Left ventricle myocardium inferior (tissue), 1 donor: ENCODE data around the gene CHRDL1. TPM values are rescaled to one million over a fixed set of nuclear protein-coding genes. Genes with fewer than 3 reads are reported as not detected.

ENCODE experiments used
- DNase-seq: peaks from one replicate; pipeline ENCODE4 v3.0.0-alpha.2; 2020
- H3K27ac ChIP-seq: fragments of 200-600 bp; replicated peaks from 2 replicates; pipeline ENCODE4 v1.8.0; 2021
- H3K27me3 ChIP-seq: fragments of 200-600 bp; 2 replicates; pipeline ENCODE4 v1.8.0; 2021; ENCODE audit warnings: low read depth
- H3K36me3 ChIP-seq: fragments of 200-600 bp; 2 replicates; pipeline ENCODE4 v1.8.0; 2021
- H3K4me1 ChIP-seq: fragments of 200-600 bp; 2 replicates; pipeline ENCODE4 v1.8.0; 2021
- H3K4me3 ChIP-seq: fragments of 200-600 bp; 2 replicates; pipeline ENCODE4 v1.8.0; 2021; ENCODE audit warnings: mild to moderate bottlenecking, moderate library complexity
- H3K9me3 ChIP-seq: fragments of 200-600 bp; replicated peaks from 2 replicates; pipeline ENCODE4 v1.8.0; 2021
- intact Hi-C: fragments of 100-400 bp; cut with micrococcal nuclease; formaldehyde crosslinking; loops from one replicate; pipeline ENCODE4 v1.11.0; 2022
- total RNA-seq: library from RNA; stranded (reverse); fragmentation: NEBNext Ultra II Directional; extraction: Animal tissue kit (Norgen Biotek cat#: 25700); gene quantifications from one replicate; pipeline ENCODE4 v1.2.1, GENCODE V29; 2021
- TF ChIP-seq, protein P1 (sequence below): fragments of 200-600 bp; IDR thresholded peaks from 2 replicates; pipeline ENCODE4 v1.8.0; 2021; ENCODE audit warnings: antibody characterized with exemption, mild to moderate bottlenecking, borderline replicate concordance
- donor health status: DM: no; HTN: yes; CAD: no; lungs with severe emphysema.

Gene CHRDL1
- total RNA-seq, 1 donor from 2014 or later = 3.7 TPM

DNA sequence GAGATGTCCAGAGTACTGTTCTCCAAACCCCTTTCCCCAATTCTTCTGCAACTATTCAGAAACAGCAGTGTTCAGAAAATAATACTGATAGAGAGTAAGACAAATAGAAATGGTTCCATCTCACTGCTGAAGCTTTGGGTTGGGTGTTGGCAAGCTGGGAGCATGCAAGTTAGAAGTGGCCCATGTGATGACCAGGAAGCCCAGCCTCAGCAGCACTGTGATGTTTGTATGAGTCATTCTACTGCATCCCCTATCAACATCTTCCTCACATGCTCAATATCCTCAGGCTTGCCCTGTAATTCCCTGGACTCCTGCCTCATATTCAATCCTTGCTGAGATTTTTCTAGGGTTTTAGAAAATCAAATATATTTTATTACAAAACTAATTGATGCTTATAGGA, 96.5 kb downstream of the CHRDL1 start:
- intact Hi-C loops = no loop called here
- Histone ChIP-seq H3K4me3 (no peak overlapping the region), H3K27me3 (no peaks in the 10 kb centered on the region), H3K27ac (no peak overlapping the region), H3K36me3 (no peaks in the 10 kb centered on the region), H3K9me3 (no peaks in the 10 kb centered on the region), H3K4me1 (no peaks in the 10 kb centered on the region)
- TF ChIP-seq, protein P1, sequence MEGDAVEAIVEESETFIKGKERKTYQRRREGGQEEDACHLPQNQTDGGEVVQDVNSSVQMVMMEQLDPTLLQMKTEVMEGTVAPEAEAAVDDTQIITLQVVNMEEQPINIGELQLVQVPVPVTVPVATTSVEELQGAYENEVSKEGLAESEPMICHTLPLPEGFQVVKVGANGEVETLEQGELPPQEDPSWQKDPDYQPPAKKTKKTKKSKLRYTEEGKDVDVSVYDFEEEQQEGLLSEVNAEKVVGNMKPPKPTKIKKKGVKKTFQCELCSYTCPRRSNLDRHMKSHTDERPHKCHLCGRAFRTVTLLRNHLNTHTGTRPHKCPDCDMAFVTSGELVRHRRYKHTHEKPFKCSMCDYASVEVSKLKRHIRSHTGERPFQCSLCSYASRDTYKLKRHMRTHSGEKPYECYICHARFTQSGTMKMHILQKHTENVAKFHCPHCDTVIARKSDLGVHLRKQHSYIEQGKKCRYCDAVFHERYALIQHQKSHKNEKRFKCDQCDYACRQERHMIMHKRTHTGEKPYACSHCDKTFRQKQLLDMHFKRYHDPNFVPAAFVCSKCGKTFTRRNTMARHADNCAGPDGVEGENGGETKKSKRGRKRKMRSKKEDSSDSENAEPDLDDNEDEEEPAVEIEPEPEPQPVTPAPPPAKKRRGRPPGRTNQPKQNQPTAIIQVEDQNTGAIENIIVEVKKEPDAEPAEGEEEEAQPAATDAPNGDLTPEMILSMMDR = no peak
- DNase-seq = no peak

DNA sequence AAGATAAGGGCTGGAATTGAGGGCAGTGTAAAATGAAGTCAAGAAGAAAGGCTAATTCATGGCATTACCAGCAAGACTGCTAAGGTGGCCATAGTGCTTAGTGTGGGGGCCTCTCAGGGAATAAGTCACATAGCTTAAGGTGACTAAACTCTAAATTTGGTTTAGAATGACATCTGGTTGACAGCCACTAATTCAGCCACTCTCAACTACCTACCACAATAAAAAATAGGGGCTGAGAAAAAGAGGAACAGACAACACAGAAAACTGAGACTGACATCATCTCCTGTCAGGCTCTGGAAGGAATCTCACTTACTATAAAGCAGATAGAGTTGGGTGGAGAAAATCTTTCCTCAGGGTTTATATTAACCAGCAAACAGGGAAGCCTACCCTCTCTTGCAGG, 96.9 kb downstream of the CHRDL1 start:
- Histone ChIP-seq H3K27ac (no peak overlapping the region), H3K36me3 (no peaks in the 10 kb centered on the region), H3K4me1 (no peaks in the 10 kb centered on the region), H3K4me3 (no peak overlapping the region), H3K9me3 (no peaks in the 10 kb centered on the region), H3K27me3 (no peaks in the 10 kb centered on the region)
- intact Hi-C loops = no loop called here
- TF ChIP-seq, protein P1 = no peak
- DNase-seq = no peak

DNA sequence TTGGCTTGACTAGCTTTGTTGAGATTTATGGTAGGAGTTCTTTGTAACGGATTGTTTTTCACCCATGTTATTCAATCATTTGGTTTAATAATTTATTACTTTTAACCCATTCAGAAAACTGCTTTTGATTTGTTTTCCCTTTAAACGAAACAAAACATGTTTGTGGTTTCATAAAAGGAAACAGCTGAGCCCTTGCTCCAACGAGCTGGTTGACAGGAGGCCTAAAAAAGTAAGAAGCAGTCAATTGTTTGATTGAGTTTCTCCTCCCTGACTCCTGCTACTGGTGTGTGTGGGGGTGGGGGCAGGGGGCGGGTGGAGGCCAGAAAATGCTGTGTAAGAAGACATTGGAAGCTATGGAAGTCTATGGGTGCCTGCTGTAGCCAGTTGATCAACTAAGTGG, 102.8 kb downstream of the CHRDL1 start:
- Histone ChIP-seq H3K4me3 (no peak overlapping the region), H3K4me1 (no peaks in the 10 kb centered on the region), H3K27ac (no peak overlapping the region), H3K9me3 (no peaks in the 10 kb centered on the region), H3K27me3 (no peaks in the 10 kb centered on the region), H3K36me3 (no peaks in the 10 kb centered on the region)
- intact Hi-C loops = no loop called here
- TF ChIP-seq, protein P1 = no peak
- DNase-seq = no peak

DNA sequence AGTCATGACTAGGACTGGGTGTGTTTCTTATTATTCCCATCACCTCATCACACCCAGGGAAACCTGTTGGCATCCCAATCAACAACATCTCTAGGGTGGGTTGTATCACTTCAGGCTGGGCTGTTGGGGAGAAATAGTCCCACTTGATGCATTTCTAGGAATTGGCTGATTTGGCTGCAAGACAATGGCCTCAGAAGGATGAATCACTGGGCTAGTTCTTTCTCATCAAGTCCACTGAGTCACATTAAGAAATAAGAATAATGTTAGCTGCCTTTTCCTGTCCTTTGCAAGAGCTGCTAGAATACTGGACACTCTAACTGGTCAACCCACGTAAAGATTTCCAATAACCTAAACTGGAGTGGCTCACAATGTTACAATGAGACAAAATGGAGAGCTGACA, 104.2 kb downstream of the CHRDL1 start:
- intact Hi-C loops = no loop called here
- DNase-seq = no peak
- Histone ChIP-seq H3K27ac (no peak overlapping the region), H3K4me3 (no peak overlapping the region), H3K27me3 (no peaks in the 10 kb centered on the region), H3K9me3 (no peaks in the 10 kb centered on the region), H3K4me1 (no peaks in the 10 kb centered on the region), H3K36me3 (no peaks in the 10 kb centered on the region)
- TF ChIP-seq, protein P1 = no peak

DNA sequence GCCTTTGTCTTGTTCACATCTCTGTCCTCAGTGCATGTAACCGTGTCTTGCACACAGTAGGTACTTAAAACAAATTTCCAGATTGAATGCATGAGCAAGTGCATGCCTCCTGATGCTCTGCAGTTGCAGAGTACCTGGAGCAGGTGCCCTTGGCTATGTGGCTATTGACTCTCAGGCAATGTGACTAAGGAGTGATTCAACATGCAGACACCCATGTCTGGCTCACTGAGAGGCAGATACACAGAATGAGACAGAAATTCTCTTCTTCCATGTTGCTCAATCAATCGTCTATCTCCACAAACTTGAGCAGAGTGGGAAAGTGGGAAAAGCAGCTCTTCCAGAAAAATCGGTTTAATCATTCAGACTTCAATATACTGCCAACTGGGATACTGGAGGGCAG, 111.0 kb downstream of the CHRDL1 start:
- Histone ChIP-seq H3K4me3 (no peak overlapping the region), H3K27me3 (no peaks in the 10 kb centered on the region), H3K9me3 (no peaks in the 10 kb centered on the region), H3K27ac (no peak overlapping the region), H3K36me3 (no peaks in the 10 kb centered on the region), H3K4me1 (no peaks in the 10 kb centered on the region)
- intact Hi-C loops = no loop called here
- TF ChIP-seq, protein P1 = no peak
- DNase-seq = no peak

DNA sequence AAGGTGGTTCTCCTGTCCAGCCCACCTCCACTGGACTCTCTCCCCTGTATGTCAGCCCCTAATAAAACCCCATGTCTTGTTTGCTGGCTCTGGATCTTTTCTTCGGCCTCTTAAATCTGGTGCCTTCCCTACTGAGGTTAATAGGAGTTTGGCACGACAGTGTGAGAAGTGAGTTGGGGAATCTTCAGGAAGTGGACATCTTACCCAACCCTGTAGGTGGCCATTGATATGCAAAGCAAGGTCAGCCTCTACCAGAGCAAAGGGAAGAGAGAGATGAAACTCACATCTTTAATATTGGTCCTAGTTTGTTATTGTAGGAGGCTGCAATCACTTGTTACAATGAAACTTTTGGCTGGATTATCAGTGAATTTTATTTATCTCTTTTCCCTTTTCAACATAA, 111.7 kb downstream of the CHRDL1 start:
- no peak for DNase-seq
- no peaks in the 10 kb centered on the region for H3K36me3 ChIP-seq
- H3K4me3 ChIP-seq = no peak overlapping the region
- H3K27me3 ChIP-seq = no peaks in the 10 kb centered on the region
- intact Hi-C loops = no loop called here
- H3K27ac ChIP-seq = no peak overlapping the region
- H3K9me3 ChIP-seq = no peaks in the 10 kb centered on the region
- TF ChIP-seq, protein P1 = no peak
- H3K4me1 ChIP-seq = no peaks in the 10 kb centered on the region
